ENCODE results near the gene PNKD.

Gene PNKD

GRCh38 chr2:218294430-218295022 is 24.2 kb downstream of the PNKD start:
- no peak overlapping the region for H3K4me3 ChIP-seq (replicated peaks; ENCODE audit: insufficient read depth, low read length)
- H3K27me3 ChIP-seq (ENCODE audit: insufficient read depth, poor library complexity, severe bottlenecking), result no peaks in the 10 kb centered on the region
- TF ChIP-seq GABPA (IDR thresholded peaks at IDR 0.05; ENCODE audit: low read depth) (no peak), SPI1 (IDR thresholded peaks at IDR 0.05; ENCODE audit: borderline replicate concordance, low read depth) (no peak), REST (IDR thresholded peaks at IDR 0.05; ENCODE audit: insufficient replicate concordance, low read depth) (no peak), POLR2AphosphoS5 (IDR thresholded peaks at IDR 0.05; ENCODE audit: low read depth) (no peak), CTCF (IDR thresholded peaks at IDR 0.05; ENCODE audit: insufficient read depth, low read length) (no peak)
- no peak overlapping the region for H3K27ac ChIP-seq (replicated peaks)
- DNase-seq (ENCODE audit: low read depth in 1 of 2, low spot score in 1 of 2), result no peak

GRCh38 chr2:218295029-218295428 is 24.7 kb downstream of the PNKD start:
- no peak overlapping the region for H3K27ac ChIP-seq (replicated peaks)
- no peak overlapping the region for H3K4me3 ChIP-seq (replicated peaks; ENCODE audit: insufficient read depth, low read length)
- no peak for DNase-seq (ENCODE audit: low read depth in 1 of 2, low spot score in 1 of 2)
- TF ChIP-seq REST (IDR thresholded peaks at IDR 0.05; ENCODE audit: insufficient replicate concordance, low read depth) (no peak), SPI1 (IDR thresholded peaks at IDR 0.05; ENCODE audit: borderline replicate concordance, low read depth) (no peak), CTCF (IDR thresholded peaks at IDR 0.05; ENCODE audit: insufficient read depth, low read length) (no peak), POLR2AphosphoS5 (IDR thresholded peaks at IDR 0.05; ENCODE audit: low read depth) (no peak), GABPA (IDR thresholded peaks at IDR 0.05; ENCODE audit: low read depth) (no peak)
- no peaks in the 10 kb centered on the region for H3K27me3 ChIP-seq (ENCODE audit: insufficient read depth, poor library complexity, severe bottlenecking)

- no peak for TF ChIP-seq POLR2AphosphoS5 (IDR thresholded peaks at IDR 0.05; ENCODE audit: low read depth)
- no peak for TF ChIP-seq GABPA (IDR thresholded peaks at IDR 0.05; ENCODE audit: low read depth)
- TF ChIP-seq CTCF (IDR thresholded peaks at IDR 0.05; ENCODE audit: insufficient read depth, low read length), result no peak
- no peak for TF ChIP-seq SPI1 (IDR thresholded peaks at IDR 0.05; ENCODE audit: borderline replicate concordance, low read depth)
- no peak for TF ChIP-seq REST (IDR thresholded peaks at IDR 0.05; ENCODE audit: insufficient replicate concordance, low read depth)
- no peak overlapping the region for H3K4me3 ChIP-seq (replicated peaks; ENCODE audit: insufficient read depth, low read length)
- H3K27me3 ChIP-seq (ENCODE audit: insufficient read depth, poor library complexity, severe bottlenecking), result no peaks in the 10 kb centered on the region
- H3K27ac ChIP-seq (replicated peaks), result no peak overlapping the region
- no peak for DNase-seq (ENCODE audit: low read depth in 1 of 2, low spot score in 1 of 2)
These were observed 25.9 kb downstream of the PNKD start for GRCh38 chr2:218296200-218296599.
